HG03571 (cell line): ENCODE measurements around the gene MKX.
"Not testable (repeated sequence)": the region's sequence is repeated elsewhere in the genome, so short reads cannot be mapped to it uniquely, and the experiment has no call there.

Experiments
- ATAC-seq: cut with Tn5 transposase; IDR thresholded peaks from one replicate; pipeline ENCODE4 v1.9.1; 2021; ENCODE audit not compliant: unreplicated experiment

MKX gene

DNA sequence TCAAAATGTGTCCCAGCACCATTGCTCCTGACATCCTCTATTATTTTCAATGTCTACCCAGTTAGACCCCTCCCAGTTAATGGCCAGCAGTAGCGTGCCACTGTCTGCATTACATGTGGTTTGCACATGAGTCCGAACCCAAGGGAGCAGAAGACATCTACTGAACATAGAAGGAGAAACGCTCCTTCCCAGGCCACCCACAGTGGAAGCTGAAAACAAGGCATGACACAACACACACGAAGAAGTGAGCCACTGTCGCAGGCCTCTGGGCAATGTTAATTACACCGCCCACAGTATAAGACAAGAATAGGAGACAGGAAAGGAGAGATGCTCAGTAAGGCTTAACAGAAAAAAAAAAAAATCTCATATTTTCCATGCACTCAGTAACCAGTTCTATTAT is 50.5 kb downstream of the MKX start:
- ATAC-seq = no peak

DNA sequence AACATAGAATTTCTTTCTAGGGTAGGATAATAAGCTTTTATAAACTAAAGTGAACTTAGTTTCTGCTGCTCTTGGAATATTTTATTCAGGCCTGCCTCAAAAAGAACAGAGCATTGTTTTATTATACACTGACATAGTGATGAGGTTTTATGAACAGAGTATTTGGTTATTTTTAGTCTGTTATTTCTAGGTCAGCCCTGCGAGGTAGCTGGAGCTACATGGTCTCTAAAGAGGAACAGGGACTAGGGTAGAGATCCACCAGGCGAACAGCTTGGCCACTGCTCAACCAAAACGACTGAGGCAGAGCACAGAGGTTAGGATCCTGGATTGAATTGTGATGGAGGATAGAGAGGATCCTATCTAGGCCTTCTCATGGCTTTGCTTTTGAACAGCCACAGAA is 53.0 kb downstream of the MKX start:
- no peak for ATAC-seq

DNA sequence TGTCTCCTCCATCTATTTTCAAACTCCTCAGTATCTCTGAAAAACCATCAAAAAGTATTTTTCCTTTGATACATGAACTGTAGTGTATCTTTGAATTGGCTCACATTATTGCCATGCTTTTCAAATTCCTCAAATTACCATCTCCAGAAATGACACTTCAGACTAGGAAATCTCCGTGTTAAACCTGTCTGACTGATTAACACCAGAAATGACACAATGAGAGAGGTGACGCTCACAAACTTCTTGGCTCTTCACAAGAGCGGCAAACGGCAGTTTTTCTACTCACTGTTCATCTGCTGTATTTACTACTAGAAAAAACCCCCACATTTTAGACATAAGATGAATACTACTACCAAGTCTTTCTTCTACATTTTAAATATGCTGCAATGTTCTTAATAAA is 56.6 kb downstream of the MKX start:
- no peak for ATAC-seq

DNA sequence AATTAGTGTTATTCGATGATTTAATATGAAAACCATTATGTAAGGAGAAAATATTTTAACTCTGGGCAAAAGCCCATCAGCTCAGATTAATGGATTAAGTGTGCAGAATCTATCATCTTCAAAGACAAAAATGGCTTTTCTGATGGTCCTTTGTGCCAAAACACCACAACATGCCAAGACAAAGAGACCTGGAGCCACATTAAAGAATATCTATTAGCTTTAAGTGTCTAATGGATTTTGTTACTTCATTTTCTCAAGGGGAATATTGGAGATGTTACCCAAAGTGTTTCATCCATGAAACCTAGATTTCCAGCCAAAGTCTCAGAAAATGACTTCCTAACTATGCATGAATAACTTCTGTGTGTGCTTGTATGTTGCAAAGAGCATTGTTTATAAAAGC is 57.3 kb downstream of the MKX start:
- ATAC-seq = no peak

DNA sequence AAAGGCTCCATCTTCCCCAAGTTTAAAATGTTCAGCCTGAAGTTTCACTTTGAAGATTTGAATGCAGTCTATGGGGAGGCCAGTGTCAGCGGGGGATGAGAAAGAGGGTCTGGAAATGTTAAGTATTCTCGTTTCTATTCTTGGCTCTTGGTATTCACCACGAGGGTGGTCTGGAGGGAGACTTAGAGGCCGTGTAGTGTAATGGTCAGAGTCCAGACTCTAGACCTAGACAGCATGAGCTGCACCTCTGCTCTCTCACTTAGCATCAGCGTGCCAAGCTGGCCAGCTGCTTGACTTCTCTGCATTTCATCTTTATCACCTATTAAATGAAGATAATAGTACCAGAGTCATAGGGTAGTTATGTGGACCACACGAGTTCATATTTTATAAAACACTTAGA is 57.9 kb downstream of the MKX start:
- ATAC-seq = no peak

DNA sequence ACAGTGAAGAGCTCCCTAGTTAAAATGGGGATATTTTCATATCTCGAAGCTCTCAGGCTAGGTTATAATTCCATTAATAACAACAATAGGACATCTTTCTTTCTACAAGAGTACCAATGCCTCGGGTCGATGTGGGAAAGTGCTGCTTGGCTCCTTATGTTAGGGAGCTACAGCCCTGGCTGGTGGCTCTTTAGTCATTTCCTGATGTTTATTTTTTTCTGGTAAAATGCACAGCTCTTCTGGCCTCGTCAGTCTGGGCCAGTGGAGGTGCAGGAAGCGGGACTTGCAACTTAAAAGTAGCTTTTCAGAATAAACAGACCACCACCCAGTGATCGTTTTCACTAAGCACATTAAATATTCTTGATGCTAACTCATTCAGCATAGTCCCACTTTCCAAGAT is 58.3 kb downstream of the MKX start:
- ATAC-seq = no peak

DNA sequence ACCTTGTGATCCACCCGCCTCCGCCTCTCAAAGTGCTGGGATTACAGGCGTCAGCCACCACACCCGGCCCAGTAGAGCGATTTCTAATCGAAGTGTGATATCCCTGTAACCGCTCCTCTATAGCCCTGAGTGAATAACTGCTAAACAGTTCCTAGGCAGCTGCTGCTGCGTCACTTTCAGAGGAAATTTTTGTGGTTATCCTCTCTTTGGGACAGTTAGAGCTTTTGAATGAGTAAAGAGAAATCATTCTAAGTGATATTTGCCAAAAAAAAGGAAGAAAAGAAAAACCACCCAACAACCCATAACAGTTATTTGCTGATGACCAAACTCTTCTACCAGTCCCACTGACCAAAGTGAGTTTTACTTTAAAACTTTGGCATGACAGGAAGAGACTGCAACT is 59.9 kb downstream of the MKX start:
- ATAC-seq = no peak

DNA sequence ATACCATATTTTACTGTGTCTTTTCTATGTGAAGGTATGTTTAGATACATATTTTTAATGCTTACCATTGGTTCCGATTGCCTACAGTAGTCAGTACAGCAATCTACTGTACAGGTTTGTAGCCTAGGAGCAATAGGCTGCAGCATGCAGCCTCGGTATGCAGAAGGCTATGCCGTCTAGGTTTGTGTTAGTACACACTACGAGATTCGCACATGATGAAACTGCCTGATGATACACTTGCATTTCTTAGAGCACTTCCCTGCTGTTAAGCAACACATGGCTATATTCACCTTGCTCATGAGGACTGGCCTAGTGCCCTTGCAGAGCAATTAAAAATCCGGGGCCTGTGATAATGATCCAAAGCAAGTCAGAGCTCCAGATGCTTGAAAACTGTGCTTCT is 62.4 kb downstream of the MKX start:
- no peak for ATAC-seq

DNA sequence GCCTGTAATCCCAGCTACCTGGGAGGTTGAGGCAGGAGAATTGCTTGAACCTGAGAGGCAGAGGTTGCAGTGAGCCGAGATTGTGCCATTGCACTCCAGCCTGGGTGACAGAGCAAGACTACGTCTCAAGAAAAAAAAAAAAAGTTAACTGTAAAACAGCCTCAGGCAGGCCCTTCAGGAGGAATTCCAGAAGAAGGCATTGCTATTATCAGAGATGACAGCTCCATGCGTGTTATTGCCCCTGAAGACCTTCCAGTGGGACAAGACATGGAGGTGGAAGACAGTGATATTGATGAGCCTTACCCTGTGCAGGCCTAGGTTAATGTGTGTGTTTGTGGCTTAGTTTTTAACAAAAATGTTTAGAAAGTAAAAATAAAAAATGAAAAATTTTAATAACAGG is 63.8 kb downstream of the MKX start:
- ATAC-seq = not testable (repeated sequence)

DNA sequence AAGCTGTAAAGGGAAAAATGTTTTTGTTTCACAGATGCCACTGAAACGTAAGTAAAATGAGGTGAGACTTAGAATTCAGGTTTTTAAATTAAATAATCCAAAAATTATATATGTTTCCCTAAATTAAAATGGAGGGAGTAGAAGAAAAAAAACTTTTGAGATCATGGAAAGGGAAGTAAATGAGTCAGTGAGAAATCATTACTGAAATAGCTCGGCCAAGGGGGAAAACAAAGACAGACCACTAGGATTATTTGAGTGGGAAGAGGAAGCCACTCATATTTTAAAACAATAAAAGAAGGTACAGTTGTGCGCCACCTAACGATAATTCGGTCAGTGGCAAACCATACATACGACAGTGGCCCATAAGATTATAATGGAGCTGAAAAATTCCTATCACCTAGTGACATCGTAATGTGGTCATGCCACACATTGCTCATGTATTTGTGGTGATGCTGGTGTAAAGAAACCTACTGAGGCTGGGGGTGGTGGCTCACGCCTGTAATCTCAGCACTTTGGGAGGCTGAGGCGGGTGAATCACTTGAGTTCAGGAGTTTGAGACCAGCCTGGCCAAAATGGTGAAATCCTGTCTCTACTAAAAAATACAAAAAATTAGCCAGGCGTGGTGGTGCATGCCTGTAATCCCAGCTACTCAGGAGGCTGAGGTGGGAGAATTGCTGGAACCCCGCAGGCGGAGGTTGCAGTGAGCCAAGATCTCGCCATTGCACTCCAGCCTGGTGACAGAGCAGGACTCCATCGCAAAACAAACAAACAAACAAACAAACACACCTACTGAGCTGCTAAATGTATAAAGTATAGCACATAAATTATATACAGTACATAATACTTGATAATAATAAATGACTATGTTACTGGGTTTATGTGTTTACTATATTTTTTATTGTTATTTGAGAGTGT is 64.7 kb downstream of the MKX start:
- ATAC-seq = no peak

DNA sequence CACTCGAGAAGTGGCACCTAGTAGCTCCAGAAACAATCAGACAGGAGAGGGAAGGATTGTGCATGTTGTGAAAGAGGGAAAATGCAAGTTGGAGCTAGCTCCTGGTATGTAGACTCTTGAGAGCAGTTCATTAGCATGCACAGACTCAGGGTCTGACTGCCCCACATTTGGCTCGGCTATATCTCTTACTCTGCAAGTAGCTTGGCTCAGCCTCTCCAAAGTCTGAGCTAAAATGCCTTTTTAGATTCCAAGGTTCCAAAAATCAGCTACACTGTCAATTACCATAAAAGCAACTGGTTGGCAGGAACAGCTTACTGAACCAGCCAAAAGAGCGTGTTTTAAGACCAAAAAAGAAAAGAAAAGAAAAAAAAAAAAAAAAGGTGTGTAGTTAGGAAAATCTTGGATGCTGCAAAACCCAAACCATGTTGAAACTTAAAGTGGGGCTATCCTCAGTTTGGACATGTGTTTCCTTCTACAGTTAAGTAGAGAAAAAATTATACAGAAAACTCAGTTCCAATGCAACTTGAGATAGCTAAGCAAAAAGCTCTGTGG is 65.5 kb downstream of the MKX start:
- ATAC-seq = no peak

DNA sequence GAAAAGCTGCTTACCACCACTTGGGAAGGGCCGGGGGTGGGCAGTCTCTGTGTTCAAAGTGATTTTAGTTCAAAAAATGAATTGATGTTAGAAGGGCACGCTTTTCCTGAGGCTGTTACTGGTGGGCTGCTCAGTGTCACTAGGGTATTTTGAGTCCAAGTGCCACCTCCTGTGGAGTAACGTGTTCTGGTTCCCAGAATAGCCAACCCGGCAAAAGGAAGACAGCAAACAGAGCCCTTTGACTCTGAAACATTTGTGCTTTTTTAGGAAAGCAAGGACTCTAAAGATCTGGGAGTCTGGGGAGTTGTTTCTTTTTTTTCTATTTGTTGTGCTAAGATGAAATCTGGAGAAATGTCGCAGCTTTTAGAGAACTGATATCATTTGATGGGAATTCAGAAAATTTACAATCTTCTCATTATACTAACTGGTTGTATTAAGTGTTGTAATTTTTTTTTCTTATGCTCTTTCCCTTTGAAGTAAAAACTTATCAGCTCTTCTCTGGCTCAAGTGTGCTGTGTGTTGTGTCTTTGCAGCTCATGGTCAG is 66.2 kb downstream of the MKX start:
- ATAC-seq = no peak

DNA sequence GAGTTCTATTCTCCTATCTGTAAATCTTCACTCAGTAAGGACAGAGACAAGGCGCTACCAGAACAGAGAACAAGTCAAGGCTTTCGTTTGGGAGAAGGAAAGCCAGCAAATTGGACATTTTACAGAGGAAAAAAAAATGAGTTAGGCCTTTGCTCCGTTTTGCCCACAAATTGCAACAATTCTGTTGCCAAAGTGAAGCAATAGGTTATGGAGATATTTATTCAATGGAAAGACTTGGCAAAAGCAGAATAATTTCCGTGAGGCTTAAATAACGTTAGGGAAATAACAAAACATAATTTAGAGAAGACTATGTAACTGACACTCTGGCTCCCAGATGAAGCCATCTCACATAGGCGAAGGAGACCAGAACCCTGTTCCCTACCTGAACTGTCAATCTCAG is 67.5 kb downstream of the MKX start:
- ATAC-seq = no peak

DNA sequence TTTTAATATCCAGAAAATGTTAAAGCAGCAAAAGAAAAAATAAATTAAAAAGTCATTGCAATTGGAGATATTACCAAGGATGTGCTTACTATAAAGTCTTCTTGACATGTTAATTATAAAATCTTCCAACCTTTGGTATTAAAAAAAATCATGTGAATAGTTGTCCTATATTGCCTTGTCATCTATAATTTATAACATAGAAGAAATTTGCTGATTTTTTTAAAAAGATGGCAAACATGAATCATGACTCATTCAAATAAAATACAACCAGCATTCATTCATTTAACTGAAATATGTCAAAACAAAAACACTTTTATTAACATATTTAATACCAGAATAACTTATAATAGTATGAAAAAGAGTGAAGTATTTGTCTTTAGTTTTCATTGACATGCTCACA is 72.6 kb downstream of the MKX start:
- no peak for ATAC-seq

DNA sequence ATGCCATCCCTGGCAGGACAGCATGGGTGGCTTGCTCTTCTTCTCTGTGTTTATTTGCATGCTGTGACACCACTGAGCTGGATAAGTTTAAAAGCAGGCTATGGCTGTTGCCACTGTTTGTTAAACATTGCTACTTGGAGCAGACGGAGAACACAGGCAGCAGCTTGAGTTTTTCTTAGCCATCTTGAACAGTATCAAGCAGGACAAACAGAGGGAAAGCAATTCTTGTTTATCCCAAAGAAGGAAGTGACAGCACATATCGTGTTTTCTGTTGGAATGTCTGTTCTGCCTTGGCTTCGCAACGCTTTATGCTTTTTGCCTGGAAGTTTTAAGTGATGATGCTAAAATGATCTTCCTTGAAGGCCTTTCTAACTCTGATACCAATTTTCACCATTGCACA is 73.8 kb downstream of the MKX start:
- ATAC-seq = no peak

DNA sequence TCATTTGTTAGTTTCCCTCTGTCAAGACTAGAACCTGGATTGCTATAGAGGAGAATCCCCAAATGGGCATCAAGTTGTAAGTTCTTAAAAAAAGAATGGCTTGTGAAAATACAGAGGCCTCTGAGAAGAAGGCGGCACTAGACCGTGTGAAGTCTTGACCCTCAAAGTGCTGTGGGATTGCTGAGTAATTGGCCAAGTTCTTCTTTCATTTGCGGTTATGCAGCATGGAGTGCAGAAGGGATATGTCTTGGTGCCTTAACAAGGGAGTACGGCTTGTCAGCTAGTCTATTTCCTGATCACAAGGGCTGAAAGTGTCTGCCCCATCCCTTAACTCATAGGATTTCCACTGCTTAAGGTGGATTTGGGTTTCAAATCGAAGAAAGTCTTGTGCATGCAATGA is 81.2 kb downstream of the MKX start:
- ATAC-seq = no peak

DNA sequence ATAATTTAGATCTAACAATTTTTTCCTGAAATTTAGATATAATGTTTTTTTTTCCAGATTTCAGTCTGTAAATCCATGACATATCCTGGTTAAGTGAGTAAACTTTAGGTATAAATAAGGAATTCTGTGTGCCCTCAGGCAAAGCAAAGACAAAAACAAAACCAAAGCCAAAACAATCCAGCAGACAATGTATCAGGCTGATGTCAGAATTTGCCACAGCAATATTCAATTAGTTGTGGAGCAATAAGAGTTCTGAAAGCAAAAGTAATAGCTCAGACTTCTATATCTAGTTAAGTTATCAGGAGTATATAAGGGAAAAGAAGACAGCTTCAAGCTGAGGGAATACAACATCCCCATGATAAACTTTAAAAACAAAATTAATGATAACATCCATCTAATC is 82.0 kb downstream of the MKX start:
- ATAC-seq = no peak

DNA sequence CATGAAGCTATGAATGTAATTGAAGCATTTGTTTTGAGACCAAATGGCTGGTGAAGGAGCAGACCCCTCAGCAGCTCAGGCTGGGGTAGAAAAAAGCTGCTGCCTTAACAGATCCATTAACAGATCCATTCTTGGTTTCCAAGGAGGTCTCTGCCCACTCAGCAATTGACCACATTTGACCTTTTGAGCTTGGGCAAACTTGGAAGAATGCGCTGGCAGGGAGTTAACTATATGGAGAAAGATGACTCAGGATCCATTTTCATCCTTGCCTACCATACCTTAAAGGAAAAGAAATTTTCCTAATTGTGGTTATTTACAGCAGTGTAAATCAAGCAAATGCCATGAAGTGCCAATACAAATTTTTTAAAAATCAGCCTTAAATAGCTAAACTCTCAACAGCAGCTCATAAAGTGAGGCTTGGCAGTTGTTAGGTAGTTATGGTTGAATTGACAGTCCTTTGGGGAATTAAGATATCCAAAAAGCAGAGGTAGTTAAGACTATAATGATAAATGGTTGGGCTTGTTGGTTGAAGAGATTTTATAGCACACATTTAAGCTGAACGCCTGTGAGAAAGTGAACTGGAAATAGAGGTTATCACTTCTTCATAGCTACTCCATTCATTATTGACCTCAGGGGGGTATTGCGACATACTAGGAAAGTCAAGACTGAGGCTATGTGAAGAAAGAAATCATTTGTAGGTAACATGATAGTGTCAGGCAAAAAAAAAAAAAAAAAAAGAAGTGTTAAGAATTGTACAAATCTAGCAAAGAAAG is 83.9 kb downstream of the MKX start:
- no peak for ATAC-seq

DNA sequence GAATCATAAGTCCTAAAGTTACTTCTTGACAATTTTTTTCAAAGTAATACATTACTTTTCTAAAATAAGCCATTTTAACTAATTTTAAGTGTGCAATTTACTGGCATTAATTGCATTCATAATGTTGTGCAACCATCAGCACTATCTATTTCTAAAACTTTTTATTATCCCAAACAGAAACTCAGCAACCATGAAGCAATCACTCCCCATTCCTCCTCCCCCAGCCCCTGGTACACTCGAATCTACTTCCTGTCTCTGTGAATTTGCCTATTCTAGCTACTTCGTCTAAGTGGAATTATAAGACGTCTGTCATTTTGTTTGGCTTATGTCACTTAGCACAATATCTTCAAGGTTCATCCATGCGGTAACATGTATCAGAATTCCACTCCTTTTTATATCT is 84.9 kb downstream of the MKX start:
- ATAC-seq = no peak

DNA sequence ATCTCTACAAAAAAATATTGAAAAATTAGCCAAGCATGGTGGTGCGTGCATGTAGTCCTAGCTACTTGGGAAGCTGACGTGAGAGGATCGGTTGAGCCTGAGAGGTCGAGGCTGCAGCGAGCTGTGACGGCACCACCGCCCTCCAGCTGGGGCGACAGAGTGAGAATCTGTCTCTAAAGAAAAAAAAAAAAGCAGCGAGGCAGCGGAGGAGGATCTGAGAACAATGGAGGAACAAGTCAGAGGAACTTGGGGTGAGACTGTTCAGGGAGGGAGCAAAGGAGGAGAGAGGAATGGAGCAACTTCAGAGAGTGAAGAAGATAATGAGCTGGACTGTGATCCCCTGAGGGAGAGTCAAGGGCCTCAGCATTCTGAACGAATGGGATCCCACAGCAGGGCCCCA is 85.4 kb downstream of the MKX start:
- no peak for ATAC-seq

DNA sequence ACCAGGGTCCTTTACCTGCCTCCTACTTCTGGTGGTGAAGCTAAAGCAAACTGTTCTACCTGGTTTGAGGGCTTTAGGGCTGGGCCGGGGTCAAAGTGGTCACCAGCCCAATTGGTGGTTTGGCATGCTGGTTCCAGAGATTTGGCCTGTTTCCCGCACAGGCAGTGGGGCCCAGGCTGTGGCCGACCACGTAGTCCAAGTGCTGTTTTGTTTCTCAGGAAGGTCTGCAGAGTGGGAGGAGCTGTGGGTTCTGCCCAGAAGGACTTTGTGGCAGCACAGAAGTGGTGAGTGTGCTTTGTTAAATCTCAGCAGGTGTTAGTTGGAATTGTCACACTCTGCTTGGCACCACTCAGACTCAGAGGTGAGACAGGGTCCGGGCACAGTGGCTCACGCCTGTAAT is 85.8 kb downstream of the MKX start:
- ATAC-seq = no peak

DNA sequence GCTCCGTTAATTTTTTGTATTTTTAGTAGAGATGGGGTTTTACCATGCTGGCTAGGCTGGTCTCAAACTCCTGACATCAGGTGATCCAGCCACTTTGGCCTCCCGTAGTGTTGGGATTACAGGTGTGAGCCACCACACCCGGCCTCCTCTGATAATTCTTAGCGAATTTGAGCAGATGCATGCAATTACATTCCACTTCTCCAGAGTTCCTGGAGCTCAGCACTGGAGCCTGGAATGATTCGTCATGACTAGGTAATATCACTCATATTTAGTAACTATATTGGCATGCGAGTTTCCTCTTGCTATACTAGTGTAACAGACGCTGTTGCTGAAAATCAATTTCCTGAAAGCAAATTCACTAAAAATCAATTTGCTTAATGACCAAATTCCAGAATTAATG is 86.8 kb downstream of the MKX start:
- no peak for ATAC-seq
